GM12875 (cell line): Measurements from ENCODE around the gene NR3C1.

Experiments used
- H3K4me3 ChIP-seq: one replicate; pipeline ENCODE4 v1.5.1; 2011; ENCODE audit warnings: low read depth, low read length, control low read depth
- TF ChIP-seq, protein P1 (sequence below): IDR thresholded peaks from 2 replicates; pipeline ENCODE4 v1.5.1; 2011; ENCODE audit warnings: low read depth, mild to moderate bottlenecking, control low read depth, inconsistent platforms, low read length, moderate library complexity, borderline replicate concordance; ENCODE audit not compliant: insufficient read depth

Gene NR3C1

DNA sequence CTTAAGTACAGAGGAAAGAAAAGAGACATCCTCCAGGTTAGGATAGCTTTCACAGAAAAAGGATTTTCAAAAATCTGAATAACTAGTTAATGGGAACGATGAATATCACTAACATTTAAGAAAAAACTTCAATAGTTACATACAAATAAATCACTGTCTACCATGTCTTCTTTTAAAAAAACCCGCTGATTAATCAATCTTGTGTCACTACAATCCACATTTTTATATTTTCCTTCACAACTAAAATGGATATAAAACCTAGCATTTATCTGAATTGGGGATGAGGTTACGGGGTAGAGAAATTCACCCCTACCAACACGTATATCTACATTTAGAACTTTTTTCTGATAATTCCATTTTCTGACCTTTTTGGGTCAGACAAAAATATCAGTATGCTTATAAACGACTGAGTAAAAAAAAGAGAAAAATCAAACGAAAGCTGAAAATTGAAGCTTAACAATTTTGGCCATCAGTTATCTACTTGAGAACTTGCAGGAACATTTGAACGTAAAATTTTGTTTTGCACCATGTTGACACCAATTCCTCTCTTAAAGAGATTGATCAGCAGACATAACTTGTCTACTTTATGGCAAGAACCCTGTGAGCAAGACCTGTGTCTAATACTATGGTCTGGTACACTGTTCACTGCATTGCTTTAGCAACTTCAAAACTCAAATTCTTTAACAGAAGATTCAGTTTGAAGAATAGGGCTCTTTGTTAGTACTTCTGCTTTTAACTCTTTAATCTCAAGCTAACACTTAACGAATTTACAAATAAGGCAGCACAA is 4.8 kb downstream of the NR3C1 start:
- TF ChIP-seq, protein P1, sequence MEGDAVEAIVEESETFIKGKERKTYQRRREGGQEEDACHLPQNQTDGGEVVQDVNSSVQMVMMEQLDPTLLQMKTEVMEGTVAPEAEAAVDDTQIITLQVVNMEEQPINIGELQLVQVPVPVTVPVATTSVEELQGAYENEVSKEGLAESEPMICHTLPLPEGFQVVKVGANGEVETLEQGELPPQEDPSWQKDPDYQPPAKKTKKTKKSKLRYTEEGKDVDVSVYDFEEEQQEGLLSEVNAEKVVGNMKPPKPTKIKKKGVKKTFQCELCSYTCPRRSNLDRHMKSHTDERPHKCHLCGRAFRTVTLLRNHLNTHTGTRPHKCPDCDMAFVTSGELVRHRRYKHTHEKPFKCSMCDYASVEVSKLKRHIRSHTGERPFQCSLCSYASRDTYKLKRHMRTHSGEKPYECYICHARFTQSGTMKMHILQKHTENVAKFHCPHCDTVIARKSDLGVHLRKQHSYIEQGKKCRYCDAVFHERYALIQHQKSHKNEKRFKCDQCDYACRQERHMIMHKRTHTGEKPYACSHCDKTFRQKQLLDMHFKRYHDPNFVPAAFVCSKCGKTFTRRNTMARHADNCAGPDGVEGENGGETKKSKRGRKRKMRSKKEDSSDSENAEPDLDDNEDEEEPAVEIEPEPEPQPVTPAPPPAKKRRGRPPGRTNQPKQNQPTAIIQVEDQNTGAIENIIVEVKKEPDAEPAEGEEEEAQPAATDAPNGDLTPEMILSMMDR = no peak
- peak overlapping the region; percentile 95 for H3K4me3 ChIP-seq

DNA sequence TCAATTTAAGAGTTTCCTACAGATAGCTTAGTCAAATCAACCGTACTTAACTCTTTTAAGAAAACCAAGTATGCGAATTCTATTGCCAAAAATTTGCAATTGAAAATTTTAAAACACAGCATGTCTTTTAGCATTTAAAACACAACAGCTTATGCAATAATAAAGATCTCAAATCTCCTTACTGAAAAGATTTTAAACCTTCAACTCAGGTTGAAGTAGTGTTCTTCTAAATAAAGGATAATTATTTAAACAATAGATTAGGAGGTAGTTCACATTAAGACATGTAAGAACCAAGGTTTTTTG is 5.5 kb downstream of the NR3C1 start:
- TF ChIP-seq, protein P1 = no peak
- H3K4me3 ChIP-seq = peak overlapping the region; percentile 95

DNA sequence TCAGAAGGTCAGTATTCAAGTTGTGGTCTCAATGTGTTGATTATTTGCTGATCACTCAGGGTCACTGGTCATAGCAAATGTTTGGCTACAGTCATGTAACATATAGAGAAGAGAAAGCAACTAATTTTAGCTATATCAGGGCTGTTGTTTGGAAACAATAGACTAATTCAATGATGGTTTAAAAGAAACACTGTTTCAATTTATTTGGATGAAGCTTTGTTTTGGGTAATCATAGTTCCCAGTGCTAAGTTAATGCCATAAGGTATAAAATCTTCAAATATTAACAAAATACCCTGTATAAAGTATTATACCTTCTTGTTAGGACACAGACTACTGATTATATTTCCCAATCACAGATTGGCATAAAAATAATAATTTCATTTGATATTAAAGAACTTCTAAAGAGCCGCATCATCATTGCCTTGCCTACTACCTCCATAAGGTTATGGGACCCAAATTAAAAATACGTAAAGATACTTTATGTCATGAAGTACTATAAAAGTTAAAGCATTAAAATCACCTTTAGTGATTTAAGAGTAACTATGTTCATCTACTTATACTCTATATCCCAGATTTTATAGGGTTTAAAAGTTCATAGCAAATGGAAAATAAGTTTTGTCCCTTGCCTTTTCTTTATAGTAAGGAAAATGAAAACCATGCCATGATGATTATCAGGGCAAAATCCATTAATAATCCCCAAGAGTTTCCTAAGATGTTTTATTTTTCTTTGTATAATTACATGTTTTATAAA is 6.0 kb downstream of the NR3C1 start:
- peak overlapping the region; percentile 95 for H3K4me3 ChIP-seq
- TF ChIP-seq, protein P1 = no peak

DNA sequence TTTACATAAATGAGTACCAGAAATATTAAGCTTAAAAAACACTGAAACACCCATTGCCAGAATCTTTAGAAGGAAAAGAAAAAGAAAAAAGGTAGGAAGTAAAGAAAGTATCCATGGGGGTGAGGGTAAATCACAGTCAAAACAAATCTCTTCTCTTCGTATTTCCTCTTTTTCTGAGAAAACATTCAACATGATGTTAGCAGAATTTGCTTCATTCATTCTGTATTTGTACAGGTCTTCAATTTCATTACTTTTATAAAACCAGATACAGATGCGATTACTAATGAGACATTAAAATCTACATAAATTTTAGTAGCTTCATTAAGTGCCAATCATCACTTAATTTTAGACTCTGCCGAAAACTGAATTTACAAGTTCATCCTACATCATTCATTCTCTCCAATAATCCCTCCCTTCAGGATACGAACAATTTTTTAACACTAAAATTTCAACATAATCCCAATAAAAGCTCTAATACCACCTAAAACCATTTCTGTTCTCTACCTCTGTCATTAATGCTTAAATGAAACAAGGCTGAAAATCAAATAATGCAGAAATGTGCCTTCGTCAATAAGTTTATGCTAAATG is 7.0 kb downstream of the NR3C1 start:
- TF ChIP-seq, protein P1 = no peak
- H3K4me3 ChIP-seq = peak overlapping the region; percentile 95

DNA sequence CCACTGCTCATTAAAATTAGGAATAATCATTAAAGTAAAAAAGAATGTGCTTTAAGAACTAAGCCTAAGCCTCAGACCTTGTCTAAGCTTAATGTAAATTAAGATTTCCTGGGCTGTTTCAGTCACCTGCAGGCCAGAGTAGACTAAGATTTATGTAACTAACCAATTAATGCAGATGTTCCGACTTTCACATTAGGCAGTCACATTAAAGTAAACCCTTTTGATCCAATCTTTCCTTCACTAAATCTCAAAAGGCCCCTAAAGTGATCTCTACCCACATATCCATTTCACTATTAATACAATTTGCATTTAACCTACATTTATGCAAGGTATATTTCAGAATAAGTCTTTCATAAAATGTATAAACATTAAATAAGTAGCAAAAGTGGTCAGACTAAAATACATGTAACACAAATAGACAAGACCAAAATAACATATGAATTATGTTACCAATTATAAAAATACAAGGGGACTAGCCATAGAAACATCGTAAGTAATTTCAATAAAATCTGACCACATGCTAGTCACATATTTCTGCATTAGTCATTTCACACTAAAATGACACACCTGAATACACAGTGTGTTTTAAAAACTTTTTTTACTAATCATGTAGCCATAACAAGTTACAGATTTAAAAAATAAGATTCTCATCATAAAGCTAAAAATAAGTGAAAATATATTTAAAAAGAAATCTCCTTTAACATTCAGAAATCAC is 7.7 kb downstream of the NR3C1 start:
- TF ChIP-seq, protein P1 = no peak
- peak overlapping the region; percentile 12 for H3K4me3 ChIP-seq

DNA sequence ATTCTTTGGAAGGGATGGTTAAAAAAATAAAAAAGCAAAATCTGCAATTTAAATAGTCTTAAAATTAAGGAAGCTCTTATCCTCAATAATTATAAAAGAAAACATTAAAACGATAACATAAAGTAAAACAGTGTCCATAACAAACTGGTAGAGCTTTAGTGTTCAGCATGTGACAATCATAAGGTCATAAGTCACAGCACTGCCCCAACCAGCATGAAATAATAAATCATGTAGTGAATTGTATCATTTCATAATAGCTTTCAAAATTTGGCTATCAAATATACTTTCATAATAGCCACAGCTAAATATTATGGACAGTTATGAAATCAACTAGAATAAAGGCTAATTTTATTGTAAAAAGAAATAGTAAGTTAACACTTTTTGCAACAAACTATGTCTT is 10.0 kb downstream of the NR3C1 start:
- H3K4me3 ChIP-seq = no peak overlapping the region
- TF ChIP-seq, protein P1 = no peak

DNA sequence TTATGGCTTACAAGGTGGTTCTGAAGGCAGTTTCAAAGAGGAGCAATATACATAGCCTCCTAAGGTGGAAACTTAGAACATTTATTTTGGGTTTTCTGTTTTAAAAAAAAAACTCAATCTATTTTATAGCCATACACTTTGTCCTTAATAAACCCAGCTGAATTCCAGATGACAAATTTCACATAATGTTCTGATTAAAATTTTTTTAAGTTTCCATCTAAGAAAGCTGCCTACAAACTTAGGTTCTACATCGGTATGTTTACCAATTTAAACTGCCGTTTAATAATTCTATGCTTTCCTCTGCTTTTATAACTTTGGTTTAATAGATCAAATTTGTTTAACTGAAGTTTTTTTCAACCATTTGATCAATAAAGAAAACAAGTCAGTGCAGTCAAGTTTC is 12.5 kb downstream of the NR3C1 start:
- H3K4me3 ChIP-seq = no peak overlapping the region

More for the DNA sequence above, 12.5 kb downstream of the NR3C1 start:
- TF ChIP-seq, protein P1 = no peak
